Measurements from ENCODE around the gene OSTF1. TPM values are rescaled to one million over a fixed set of nuclear protein-coding genes. Genes with fewer than 3 reads are reported as not detected.

OSTF1 gene
- total RNA-seq, 6 experiments from 2014 or later: 19.7 to 34.6 (median 24.7) TPM

DNA sequence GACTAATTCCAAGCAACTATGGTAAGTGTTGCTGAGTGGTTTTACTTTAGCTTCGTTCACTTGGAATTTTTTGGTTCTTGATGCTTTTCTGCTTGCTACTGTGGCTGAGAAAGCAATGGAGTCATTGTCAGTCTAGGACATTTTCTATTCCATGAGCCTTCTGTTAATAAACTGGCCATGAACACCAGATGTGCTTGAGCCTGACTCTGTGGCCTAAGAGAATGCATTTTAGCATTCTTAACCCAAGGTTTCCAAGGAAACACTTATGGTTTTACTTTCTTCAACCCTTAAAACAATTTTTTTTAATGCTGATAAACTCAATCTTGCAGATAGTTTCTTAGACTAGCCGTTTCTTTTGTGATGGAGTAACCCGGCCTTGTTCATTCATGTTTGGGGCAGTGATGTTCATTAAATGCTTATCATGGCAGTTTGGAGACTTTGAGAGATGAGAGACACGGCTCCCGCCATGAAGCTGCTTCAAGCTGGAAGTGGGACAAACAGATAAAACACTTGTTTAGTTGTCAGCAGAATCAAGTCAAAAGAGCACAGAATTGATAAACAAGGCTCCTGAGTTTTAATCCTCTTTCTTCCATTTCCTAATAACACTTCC, 42.4 kb downstream of the OSTF1 start:
- Histone ChIP-seq H3K4me3 (no peak overlapping the region), H3K9me3 (no peaks in the 10 kb centered on the region), H3K27me3 (no peaks in the 10 kb centered on the region), H3K4me1 (no peaks in the 10 kb centered on the region), H3K36me3 (peaks cover 0 to 42% (median 3%) of the 10 kb centered on the region in 4 donors), H3K27ac (no peak overlapping the region)
- DNase-seq: no peak
- no peak for TF ChIP-seq POLR2A (IDR thresholded peaks at IDR 0.05)
- TF ChIP-seq CTCF (IDR thresholded peaks at IDR 0.05): no peak
- no peak for ATAC-seq
- intact Hi-C loops (cut with DNase I): no loop called here
- WGBS (ENCODE audit: insufficient coverage, low coverage, low lambda C conversion rate, missing lambda C conversion rate): 59% methylated on average over 5 of the region's 5 CpGs

- 90% methylated on average over 3 of the region's 3 CpGs for whole genome bisulfite sequencing (ENCODE audit: insufficient coverage, low coverage, low lambda C conversion rate, missing lambda C conversion rate)
- Histone ChIP-seq H3K4me3 (no peak overlapping the region), H3K36me3 (peaks cover 0 to 42% (median 3%) of the 10 kb centered on the region in 4 donors), H3K4me1 (no peaks in the 10 kb centered on the region), H3K27me3 (no peaks in the 10 kb centered on the region), H3K9me3 (no peaks in the 10 kb centered on the region), H3K27ac (no peak overlapping the region)
- no peak for TF ChIP-seq POLR2A (IDR thresholded peaks at IDR 0.05)
- TF ChIP-seq CTCF (IDR thresholded peaks at IDR 0.05): no peak
- intact Hi-C loops (cut with DNase I): no loop called here
- DNase-seq: no peak
- no peak for ATAC-seq
These were observed 43.4 kb downstream of the OSTF1 start for GRCh38 chr9:75131700-75132099.

GRCh38 chr9:75132244-75132643, 43.9 kb downstream of the OSTF1 start:
- intact Hi-C loops (cut with DNase I): no loop called here
- Histone ChIP-seq H3K27ac (no peak overlapping the region), H3K27me3 (no peaks in the 10 kb centered on the region), H3K4me3 (no peak overlapping the region), H3K4me1 (no peaks in the 10 kb centered on the region), H3K36me3 (peaks cover 0 to 42% (median 3%) of the 10 kb centered on the region in 4 donors), H3K9me3 (no peaks in the 10 kb centered on the region)
- TF ChIP-seq CTCF (IDR thresholded peaks at IDR 0.05) (no peak), POLR2A (IDR thresholded peaks at IDR 0.05) (no peak)
- WGBS (ENCODE audit: insufficient coverage, low coverage, low lambda C conversion rate, missing lambda C conversion rate): 80% methylated on average over 2 of the region's 4 CpGs
- DNase-seq (no peak), ATAC-seq (peak in 2 of 4 donors; percentile 29 to 57)

DNA sequence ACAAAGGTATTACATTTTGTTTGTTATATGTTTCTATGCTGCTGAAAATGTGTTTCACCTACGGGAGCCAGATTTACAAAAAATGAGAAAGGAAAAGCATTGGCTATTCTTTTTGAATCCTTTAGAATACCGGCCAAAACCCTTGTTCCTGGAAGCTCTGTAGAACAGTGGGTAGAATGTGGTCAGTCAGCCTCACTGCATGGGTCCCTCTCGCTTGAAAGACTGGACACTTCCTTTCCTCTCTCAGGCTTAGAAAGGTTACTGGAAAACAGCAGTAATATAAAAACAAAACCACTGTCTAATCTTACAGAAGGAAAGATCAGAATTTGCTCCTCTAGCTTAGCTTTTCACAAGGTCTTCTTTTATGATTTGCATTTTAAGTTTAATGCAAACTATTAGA, 45.1 kb downstream of the OSTF1 start:
- no peaks in the 10 kb centered on the region for H3K27me3 ChIP-seq
- no peak overlapping the region for H3K4me3 ChIP-seq
- ATAC-seq (no peak), DNase-seq (no peak)
- peaks cover 0 to 42% (median 3%) of the 10 kb centered on the region in 4 donors for H3K36me3 ChIP-seq
- intact Hi-C loops (cut with DNase I): no loop called here
- no peaks in the 10 kb centered on the region for H3K4me1 ChIP-seq
- H3K27ac ChIP-seq: no peak overlapping the region
- H3K9me3 ChIP-seq: no peaks in the 10 kb centered on the region
- 84% methylated on average over 3 of the region's 3 CpGs for WGBS (ENCODE audit: insufficient coverage, low coverage, low lambda C conversion rate, missing lambda C conversion rate)
- TF ChIP-seq POLR2A (IDR thresholded peaks at IDR 0.05) (no peak), CTCF (IDR thresholded peaks at IDR 0.05) (no peak)
